Aorta (tissue), 5 donors: Measurements from ENCODE around the gene PALM. TPM values are rescaled to one million over a fixed set of nuclear protein-coding genes. Genes with fewer than 3 reads are reported as not detected.
"Not testable (repeated sequence)": the region's sequence is repeated elsewhere in the genome, so short reads cannot be mapped to it uniquely, and the experiment has no call there.

Experiments used
- ATAC-seq: fragments of 200-7000 bp; cut with Tn5 transposase; one replicate; pipeline ENCODE4 v1.9.1; 2022; ENCODE audit warnings: moderate library complexity; ENCODE audit not compliant: low FRiP score
- DNase-seq, 2 donors: peaks; one replicate each; pipeline ENCODE4 v3.0.0-alpha.2; 2020
- H3K27ac ChIP-seq, 2 donors: one replicate each; pipeline ENCODE4 v1.5.1; 2013; ENCODE audit warnings: low read length in 2 of 2, mild to moderate bottlenecking in 2 of 2, moderate library complexity in 2 of 2, control low read depth in 1 of 2, inconsistent platforms in 1 of 2, low read depth in 1 of 2
- H3K27me3 ChIP-seq, 2 donors: one replicate each; pipeline ENCODE4 v1.6.1; 2013; ENCODE audit warnings: control low read depth in 1 of 2, low read length in 1 of 2, mild to moderate bottlenecking in 1 of 2, moderate library complexity in 1 of 2; ENCODE audit not compliant: insufficient read depth in 2 of 2, control insufficient read depth in 1 of 2
- H3K36me3 ChIP-seq, 2 donors: one replicate each; pipeline ENCODE4 v1.6.1; 2013; ENCODE audit warnings: control low read depth in 1 of 2, low read length in 1 of 2, mild to moderate bottlenecking in 1 of 2; ENCODE audit not compliant: insufficient read depth in 2 of 2, control insufficient read depth in 1 of 2
- H3K4me1 ChIP-seq, 2 donors: one replicate each; pipeline ENCODE4 v1.6.1; 2013; ENCODE audit warnings: low read length in 2 of 2, control low read depth in 1 of 2, mild to moderate bottlenecking in 1 of 2, moderate library complexity in 1 of 2; ENCODE audit not compliant: insufficient read depth in 2 of 2, control insufficient read depth in 1 of 2
- H3K4me3 ChIP-seq, 2 donors: one replicate each; pipeline ENCODE4 v1.5.1; 2013; ENCODE audit warnings: low read length in 2 of 2, control low read depth in 1 of 2, mild to moderate bottlenecking in 1 of 2
- H3K9me3 ChIP-seq: one replicate; pipeline ENCODE4 v1.6.1; 2013; ENCODE audit warnings: mild to moderate bottlenecking, low read length; ENCODE audit not compliant: control insufficient read depth
- WGBS, 2 donors: extraction: QIAGEN DNeasy Blood & Tissue Kit; methylation state at CpG; one replicate each; pipeline ENCODE4 v1.1.7; 2013; 5-methylcytosine and 5-hydroxymethylcytosine counted together
- intact Hi-C, 2 donors: fragments of 100-400 bp; cut with DNase I; formaldehyde crosslinking; loops; one replicate each; pipeline versions ENCODE4 v1.14.2 to v1.15.0; 2022
- polyA plus RNA-seq, 2 donors: library from polyadenylated mRNA; stranded (reverse); fragments of 200-250 nt; gene quantifications; one replicate each; pipeline ENCODE4 v1.2.3, GENCODE V29; 2013
- total RNA-seq, 2 donors: library from RNA; stranded (reverse); fragmentation: NEBNext Ultra II Directional; extraction: Animal tissue kit (Norgen Biotek cat#: 25700); gene quantifications; one replicate each; pipeline ENCODE4 v1.2.1, GENCODE V29; 2021
- donor health status: healthy with polysubstance abuse.
- donor health status: Bipolar disorder and iron deficiency.
- donor health status: DM: no; HTN: no; CAD: no.
- donor health status: DM: no; HTN: no; CAD: no.
- donor health status: DM: yes; HTN: yes; CAD: no.

The PALM gene
- total and polyA plus RNA-seq, 4 donors = 0.59 to 75.1 (median 15.0) TPM

GRCh38 chr19:698529-698928, 10.2 kb upstream of the PALM start:
- 91 to 94% methylated on average over 15 of the region's 15 CpGs for WGBS, 2 donors
- intact Hi-C loops, DNase-seq: not testable (repeated sequence)

GRCh38 chr19:699885-700284, 8.8 kb upstream of the PALM start:
- H3K4me1 ChIP-seq, H3K27ac ChIP-seq, H3K4me3 ChIP-seq, DNase-seq, intact Hi-C loops, H3K36me3 ChIP-seq, H3K9me3 ChIP-seq, ATAC-seq, H3K27me3 ChIP-seq: not testable (repeated sequence)
- 72 to 78% methylated on average over 13 to 14 of the region's 14 CpGs for WGBS, 2 donors

More at GRCh38 chr19:698529-698928, 10.2 kb upstream of the PALM start:
- H3K4me1 ChIP-seq, ATAC-seq, H3K9me3 ChIP-seq, H3K27me3 ChIP-seq, H3K27ac ChIP-seq, H3K4me3 ChIP-seq, H3K36me3 ChIP-seq: not testable (repeated sequence)

GRCh38 chr19:702847-703246, 5.9 kb upstream of the PALM start:
- H3K36me3 ChIP-seq, H3K4me3 ChIP-seq, H3K9me3 ChIP-seq, H3K4me1 ChIP-seq, H3K27me3 ChIP-seq, DNase-seq, ATAC-seq, intact Hi-C loops, H3K27ac ChIP-seq: not testable (repeated sequence)
- 82 to 84% methylated on average over 6 of the region's 6 CpGs for WGBS, 2 donors

- no peaks in the 10 kb centered on the region for H3K4me1 ChIP-seq
- intact Hi-C loops = no loop called here
- no peak for ATAC-seq
- H3K9me3 ChIP-seq = peaks cover 2% of the 10 kb centered on the region
- DNase-seq = no peak
- H3K36me3 ChIP-seq = no peaks in the 10 kb centered on the region
- H3K27ac ChIP-seq = no peak overlapping the region
- H3K4me3 ChIP-seq = no peak overlapping the region
- 48 to 50% methylated on average over 4 of the region's 4 CpGs for WGBS, 2 donors
- peaks cover 0 to 2% of the 10 kb centered on the region in 2 donors for H3K27me3 ChIP-seq
These were observed 5.4 kb upstream of the PALM start for GRCh38 chr19:703329-703650.

- DNase-seq (peak; percentile 85 to 94), ATAC-seq (peak; percentile 90)
- Histone ChIP-seq H3K4me1 (no peaks in the 10 kb centered on the region), H3K4me3 (no peak overlapping the region), H3K9me3 (peaks cover 2% of the 10 kb centered on the region), H3K27ac (no peak overlapping the region), H3K36me3 (no peaks in the 10 kb centered on the region), H3K27me3 (peaks cover 0 to 2% of the 10 kb centered on the region in 2 donors)
- intact Hi-C loops = no loop called here
- WGBS, 2 donors = 6 to 9% methylated on average over 38 to 50 of the region's 50 CpGs
These were observed 4.9 kb upstream of the PALM start for GRCh38 chr19:703651-704446.

GRCh38 chr19:704447-704741, 4.3 kb upstream of the PALM start:
- Histone ChIP-seq H3K4me1 (no peaks in the 10 kb centered on the region), H3K27ac (no peak overlapping the region), H3K9me3 (peaks cover 2% of the 10 kb centered on the region), H3K4me3 (no peak overlapping the region), H3K27me3 (peaks cover 0 to 2% of the 10 kb centered on the region in 2 donors), H3K36me3 (no peaks in the 10 kb centered on the region)
- 41 to 43% methylated on average over 14 of the region's 14 CpGs for WGBS, 2 donors
- intact Hi-C loops = no loop called here
- no peak for DNase-seq
- ATAC-seq = no peak

- ATAC-seq (peak; percentile 41), DNase-seq (no peak)
- Histone ChIP-seq H3K4me1 (no peaks in the 10 kb centered on the region), H3K27me3 (no peaks in the 10 kb centered on the region), H3K36me3 (no peaks in the 10 kb centered on the region), H3K4me3 (peak overlapping the region in 1 of 2 donors; percentile 8), H3K27ac (no peak overlapping the region), H3K9me3 (peaks cover 2% of the 10 kb centered on the region)
- intact Hi-C loops = no loop called here
- 1 to 3% methylated on average over 40 to 78 of the region's 78 CpGs for WGBS, 2 donors
These were observed 645 bp downstream of the PALM start for GRCh38 chr19:709196-709964.

GRCh38 chr19:709965-710571, 1.3 kb downstream of the PALM start:
- Histone ChIP-seq H3K36me3 (no peaks in the 10 kb centered on the region), H3K27ac (no peak overlapping the region), H3K27me3 (no peaks in the 10 kb centered on the region), H3K9me3 (peaks cover 2% of the 10 kb centered on the region), H3K4me3 (no peak overlapping the region), H3K4me1 (no peaks in the 10 kb centered on the region)
- intact Hi-C loops = no loop called here
- WGBS, 2 donors = 12 to 18% methylated on average over 22 to 27 of the region's 27 CpGs
- ATAC-seq (peak; percentile 58), DNase-seq (peak in 1 of 2 donors; percentile 66)
